Transverse colon (tissue), 4 donors: Measurements from ENCODE around the gene SNX25. TPM values are rescaled to one million over a fixed set of nuclear protein-coding genes. Genes with fewer than 3 reads are reported as not detected.
A peak's percentile ranks its signal among the peaks of the same experiment; 100 is the strongest.

Experiments
- DNase-seq: peaks from one replicate; pipeline ENCODE4 v3.0.0-alpha.2; 2019
- H3K27ac ChIP-seq, 4 donors: fragments of 200-600 bp; sonication (generic); 2 replicates each; pipeline ENCODE4 v1.5.1; 2016 to 2018; ENCODE audit warnings: inconsistent platforms in 4 of 4
- H3K27me3 ChIP-seq: fragments of 200-600 bp; sonication (generic); 2 replicates; pipeline ENCODE4 v1.5.1; 2017; ENCODE audit warnings: inconsistent platforms
- H3K36me3 ChIP-seq, 4 donors: fragments of 200-600 bp; sonication (generic); 2 replicates each; pipeline ENCODE4 v1.5.1; 2017 to 2019; ENCODE audit warnings: inconsistent platforms in 4 of 4
- H3K4me1 ChIP-seq, 4 donors: fragments of 200-600 bp; sonication (generic); 2 replicates each; pipeline ENCODE4 v1.5.1; 2017 to 2020; ENCODE audit warnings: inconsistent platforms in 4 of 4
- H3K4me3 ChIP-seq, 4 donors: fragments of 200-600 bp; sonication (generic); 1 replicate in 1 of 4; 2 replicates in 3 of 4; pipeline versions ENCODE4 v1.5.1 to v1.6.1; 2017 to 2019; ENCODE audit warnings: inconsistent platforms in 4 of 4
- H3K9me3 ChIP-seq, 2 donors: fragments of 200-600 bp; sonication (generic); 2 replicates each; pipeline ENCODE4 v1.5.1; 2017 to 2019; ENCODE audit warnings: inconsistent platforms in 2 of 2
- CTCF ChIP-seq, 5 experiments: fragments of 200-600 bp in 3 of 5; fragments of 450-650 bp in 2 of 5; sonication (generic) in 3 of 5; IDR thresholded peaks; 1 replicate in 2 of 5; 2 replicates in 3 of 5; pipeline ENCODE4 v1.5.1; 2016 to 2017; ENCODE audit warnings: antibody characterized with exemption in 5 of 5, inconsistent platforms in 3 of 5, mild to moderate bottlenecking in 2 of 5, moderate library complexity in 1 of 5
- EP300 ChIP-seq: sonication (generic); formaldehyde crosslinking; IDR thresholded peaks from one replicate; pipeline ENCODE4 v1.6.1; 2017; ENCODE audit warnings: antibody characterized with exemption, low read depth
- POLR2A ChIP-seq: fragments of 450-650 bp; IDR thresholded peaks from one replicate; pipeline ENCODE4 v1.6.1; 2016; ENCODE audit warnings: antibody characterized with exemption, mild to moderate bottlenecking, moderate library complexity
- POLR2AphosphoS5 ChIP-seq, 3 donors: sonication (generic); formaldehyde crosslinking; IDR thresholded peaks; one replicate each; pipeline ENCODE4 v1.6.1; 2016; ENCODE audit warnings: antibody characterized with exemption in 3 of 3
- WGBS, 2 donors: methylation state at CpG; one replicate each; pipeline ENCODE4 v1.1.5; 2018; ENCODE audit warnings: low coverage in 1 of 2; 5-methylcytosine and 5-hydroxymethylcytosine counted together
- in situ Hi-C, 4 donors: fragments of 200-750 bp; cut with MboI; loops; one replicate each; pipeline versions ENCODE4 v1.15.0 to v1.15.1; 2017; ENCODE audit warnings: low sequenced_read_pairs in 3 of 4, low pct_ligation_motif_present in 1 of 4, low pct_unique_long_range_greater_than_20kb in 1 of 4
- intact Hi-C: fragments of 100-400 bp; cut with DNase I; formaldehyde crosslinking; loops from one replicate; pipeline ENCODE4 v1.15.1; 2023; ENCODE audit warnings: low total_unique reads
- total RNA-seq, 4 donors: library from RNA; depleted of rRNA; stranded (reverse); fragments of >200 nt; gene quantifications; one replicate each; pipeline ENCODE4 v1.1.0, GENCODE V29; 2016

SNX25 gene
- total RNA-seq, 4 donors from 2014 or later, result 17.1 to 68.5 (median 19.5) TPM

GRCh38 chr4:185394568-185395237, 185.3 kb downstream of the SNX25 start:
- intact Hi-C loops, result loop anchor here (5.0 kb wide), 1 partner anchor 187 kb away; the partner anchor contains the start of gene SNX25
- Histone ChIP-seq H3K36me3 (no peaks in the 10 kb centered on the region), H3K4me1 (peaks cover 2 to 35% (median 13%) of the 10 kb centered on the region in 4 donors), H3K27me3 (no peaks in the 10 kb centered on the region), H3K4me3 (peak overlapping the region; percentile 57 to 80 (median 68)), H3K9me3 (no peaks in the 10 kb centered on the region), H3K27ac (peak overlapping the region; percentile 97 to 100 (median 99))
- no peak for DNase-seq
- TF ChIP-seq POLR2A (no peak), EP300 (no peak), POLR2AphosphoS5 (IDR thresholded peaks at IDR 0.05) (no peak), CTCF (IDR thresholded peaks at IDR 0.05) (no peak)
- in situ Hi-C loops, result loop anchor here in 2 of 4 donors (10.0 kb wide), 2 partner anchors 180 to 190 kb away; partner anchors contain the start of genes CFAP97 (in 1 of the 2) and SNX25 (in 1 of the 2)
- WGBS, 2 donors, result 54 to 64% methylated on average over 12 of the region's 12 CpGs

GRCh38 chr4:185395238-185395955, 186.0 kb downstream of the SNX25 start, which contains the start of gene LRP2BP:
Gene LRP2BP, minus strand, starts transcription at chr4:185395924. Its CDS starts 17,738 bp downstream, at chr4:185378186.
- H3K36me3 ChIP-seq, result peaks cover 0 to 6% (median 0%) of the 10 kb centered on the region in 4 donors
- H3K27me3 ChIP-seq, result no peaks in the 10 kb centered on the region
- TF ChIP-seq EP300 (peak; percentile 11), CTCF (IDR thresholded peaks at IDR 0.05) (no peak)
- no peaks in the 10 kb centered on the region for H3K9me3 ChIP-seq
- intact Hi-C loops (loop anchor here (5.0 kb wide), 1 partner anchor 188 kb away; the partner anchor contains the start of gene SNX25), in situ Hi-C loops (loop anchor here in 2 of 4 donors (10.0 kb wide), 2 partner anchors 181 to 191 kb away; partner anchors contain the start of genes CFAP97 (in 1 of the 2) and SNX25 (in 1 of the 2))
- no peak for DNase-seq
- peak within 1 kb of the TSS; percentile 57 to 80 (median 68) for H3K4me3 ChIP-seq
- peaks cover 2 to 42% (median 17%) of the 10 kb centered on the region in 4 donors for H3K4me1 ChIP-seq
- H3K27ac ChIP-seq, result peak within 1 kb of the TSS; percentile 97 to 100 (median 99)
- WGBS, 2 donors, result 2 to 3% methylated on average over 12 of the region's 12 CpGs

GRCh38 chr4:185395956-185396723, 186.7 kb downstream of the SNX25 start:
- peak overlapping the region; percentile 97 to 100 (median 99) for H3K27ac ChIP-seq
- peak; percentile 98 for DNase-seq
- intact Hi-C loops (loop anchor here (5.0 kb wide), 1 partner anchor 189 kb away; the partner anchor contains the start of gene SNX25), in situ Hi-C loops (loop anchor here in 2 of 4 donors (10.0 kb wide), 2 partner anchors 181 to 191 kb away; partner anchors contain the start of genes CFAP97 (in 1 of the 2) and SNX25 (in 1 of the 2))
- peak; percentile 71 for TF ChIP-seq POLR2A
- no peak for TF ChIP-seq EP300
- peak; percentile 67 to 86 (median 72) for TF ChIP-seq POLR2AphosphoS5 (IDR thresholded peaks at IDR 0.05)
- no peak for TF ChIP-seq CTCF (IDR thresholded peaks at IDR 0.05)
- no peaks in the 10 kb centered on the region for H3K9me3 ChIP-seq
- 0 to 1% methylated on average over 1 to 91 of the region's 98 CpGs for WGBS, 2 donors
- H3K36me3 ChIP-seq, result peaks cover 0 to 13% (median under 1%) of the 10 kb centered on the region in 4 donors
- H3K27me3 ChIP-seq, result no peaks in the 10 kb centered on the region
- peaks cover 2 to 43% (median 17%) of the 10 kb centered on the region in 4 donors for H3K4me1 ChIP-seq
- peak overlapping the region; percentile 57 to 80 (median 68) for H3K4me3 ChIP-seq
